Activated CD4-positive, CD25-positive, alpha-beta regulatory T cell (primary cell): Measurements from ENCODE around the gene BBS1.
"Not testable (repeated sequence)": the region's sequence is repeated elsewhere in the genome, so short reads cannot be mapped to it uniquely, and the experiment has no call there.

Experiments
- DNase-seq, 4 experiments: peaks; one replicate each; lab custom pipeline; 2025; lab: John Stamatoyannopoulos, UW

BBS1 gene

DNA sequence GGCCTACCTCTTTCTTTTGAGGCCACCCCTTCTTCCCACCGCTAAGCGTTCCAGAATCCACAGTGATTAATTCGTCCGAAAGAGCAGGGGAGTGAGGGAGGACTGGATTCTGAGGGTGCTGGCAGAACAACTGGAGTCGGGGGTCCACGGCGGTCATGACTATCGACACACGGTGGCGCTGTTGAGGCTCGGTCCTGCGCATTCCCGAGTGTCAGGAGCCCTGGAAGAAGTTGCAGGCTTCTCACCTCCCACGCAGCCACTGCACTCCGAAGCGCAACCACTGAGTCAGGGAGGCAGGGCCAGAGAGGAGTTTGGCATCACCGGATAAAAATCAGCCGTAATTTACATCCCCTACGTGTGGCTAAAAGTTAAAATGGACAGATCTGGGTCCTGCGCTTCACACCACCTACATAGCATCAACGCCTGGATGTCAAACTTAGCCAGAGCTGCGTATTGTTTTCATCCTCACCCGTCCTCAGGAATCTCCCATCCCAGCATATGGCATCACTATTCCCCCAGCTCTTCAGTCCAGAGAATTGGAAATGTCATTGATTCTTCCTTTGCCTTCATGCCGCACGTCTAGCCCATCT, 68.7 kb downstream of the BBS1 start:
- DNase-seq: peak; percentile 44 to 70 (median 55)

DNA sequence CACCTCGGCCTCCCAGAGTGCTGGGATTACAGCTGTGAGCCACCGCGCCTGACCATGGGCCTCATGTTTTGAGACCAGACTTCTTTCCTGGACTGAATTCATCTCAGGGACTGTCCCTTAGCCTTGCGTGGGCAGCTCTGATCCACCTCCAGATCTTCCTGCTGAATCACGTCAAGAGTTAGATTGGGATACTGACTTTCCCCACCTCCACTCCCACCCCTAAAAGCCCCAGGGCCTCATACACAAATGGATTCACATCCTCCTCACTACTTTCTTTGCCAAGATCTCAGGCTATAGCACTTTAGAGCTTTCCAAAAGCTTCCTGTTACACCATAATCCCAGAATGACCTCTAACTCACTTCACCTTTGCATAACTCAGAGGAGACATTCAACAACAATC, 70.4 kb downstream of the BBS1 start:
- no peak for DNase-seq

GRCh38 chr11:66581261-66581660, 70.8 kb downstream of the BBS1 start:
- DNase-seq: no peak

GRCh38 chr11:66582565-66583147, 72.2 kb downstream of the BBS1 start:
- DNase-seq: not testable (repeated sequence)
